ENCODE measurements around the gene WDTC1.

GRCh38 chr1:27269276-27269675 lies 34.8 kb downstream of the WDTC1 start:
- TF ChIP-seq CTCF (IDR thresholded peaks at IDR 0.05; ENCODE audit: insufficient read depth, low read depth, low read length), result no peak
- no peak for TF ChIP-seq EZH2 (IDR thresholded peaks at IDR 0.05; ENCODE audit: insufficient read depth, low read length)
